HG03159 (cell line): Measurements from ENCODE around the gene PPP2R2D.
A peak's percentile ranks its signal among the peaks of the same experiment; 100 is the strongest.

Experiments used
- ATAC-seq: cut with Tn5 transposase; IDR thresholded peaks from one replicate; pipeline ENCODE4 v1.9.1; 2021; ENCODE audit warnings: mild to moderate bottlenecking, moderate library complexity; ENCODE audit not compliant: unreplicated experiment

The PPP2R2D gene

DNA sequence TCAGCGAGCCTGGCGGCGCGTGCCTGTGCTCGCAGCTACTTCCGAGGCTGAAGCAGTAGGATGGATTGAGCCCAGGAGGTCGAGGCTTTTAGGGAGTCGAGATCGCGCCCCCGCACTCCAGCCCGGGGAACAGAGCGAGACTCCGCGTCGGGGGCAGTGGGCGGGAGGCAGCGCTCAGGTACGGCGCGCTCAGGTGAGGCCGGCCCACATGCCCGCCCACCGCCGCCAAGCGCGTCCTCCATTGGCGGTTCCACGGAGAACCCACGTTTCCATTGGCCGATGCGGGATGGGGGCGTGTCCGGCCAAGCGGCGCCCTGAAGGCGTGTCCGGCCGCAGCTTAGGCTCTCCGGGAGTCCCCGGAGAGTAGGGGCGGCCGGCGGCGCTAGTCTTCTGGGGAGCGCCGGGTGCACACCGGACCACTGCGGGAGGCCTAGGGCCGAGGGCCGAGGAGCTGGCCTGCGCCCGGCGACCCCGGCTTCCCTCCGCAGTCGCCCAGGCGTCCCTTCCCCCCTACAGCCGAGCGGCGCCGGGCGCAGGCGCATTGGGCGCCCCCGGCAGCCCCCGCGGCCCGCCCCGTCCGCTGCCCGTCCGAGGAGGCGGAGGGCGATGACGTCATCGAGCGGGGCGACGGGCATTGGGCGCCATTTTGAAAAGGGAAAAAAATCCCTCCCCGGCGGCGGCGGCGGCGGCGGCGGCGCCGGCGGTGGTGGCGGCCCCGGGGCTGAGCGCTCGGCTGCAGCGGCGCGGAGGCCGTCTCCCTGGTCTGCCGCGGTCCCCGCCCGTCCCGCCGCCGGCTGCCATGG lies at the start of gene PPP2R2D:
Gene PPP2R2D, plus strand, starts transcription at position 659 of the 803 bp plus-strand sequence. Its CDS starts 141 bp downstream, at position 800.
- peak; percentile 87 for ATAC-seq

DNA sequence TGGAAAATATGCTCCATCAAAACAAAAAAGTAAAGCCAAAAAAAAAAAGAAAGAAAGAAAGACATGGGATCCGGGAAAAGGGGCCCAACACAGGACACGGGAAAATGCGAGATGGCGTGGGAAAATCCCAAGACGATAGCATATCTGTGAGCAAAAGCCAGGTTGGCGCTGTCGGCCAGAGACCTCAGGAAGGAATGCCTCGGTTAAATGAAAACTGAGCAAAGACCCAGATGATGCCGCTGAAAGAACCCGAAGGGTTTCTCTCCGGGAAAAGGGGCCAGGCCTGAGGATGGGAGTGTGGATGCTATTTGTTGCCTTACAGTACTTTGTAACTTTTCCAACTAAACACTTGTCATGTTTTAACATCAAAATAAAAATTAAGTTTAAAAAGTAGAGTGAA lies 49.5 kb upstream of the PPP2R2D start:
- no peak for ATAC-seq

DNA sequence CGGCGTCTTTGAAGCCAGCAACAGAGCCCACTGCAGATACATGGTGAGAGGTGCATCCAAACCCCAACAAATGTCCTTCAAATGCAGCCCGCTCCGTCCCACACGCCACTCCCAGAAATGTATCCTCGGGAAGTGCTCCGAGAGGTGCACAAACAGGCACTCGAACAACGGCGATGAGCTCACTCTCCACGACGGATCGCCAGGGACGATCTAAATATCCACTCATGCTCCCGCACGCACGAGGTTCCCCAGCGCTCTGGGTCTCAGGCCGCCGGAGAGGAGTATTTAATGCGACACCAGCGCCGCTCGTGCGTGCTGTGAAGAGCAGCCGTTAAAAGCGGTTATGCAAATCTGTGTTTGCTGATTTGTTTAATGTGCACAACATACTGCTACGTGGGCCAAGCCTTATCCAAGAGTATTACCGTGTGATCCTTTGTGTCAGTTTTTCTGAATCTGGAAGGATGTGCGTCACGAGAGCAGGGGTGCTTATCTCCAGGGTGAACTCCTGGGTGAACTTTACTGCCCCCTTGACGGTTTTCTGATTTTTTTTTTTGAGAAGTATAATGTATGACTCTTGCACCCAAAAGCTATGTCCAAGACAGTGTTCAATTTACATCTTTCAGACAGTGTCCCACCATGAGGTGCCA lies 48.5 kb upstream of the PPP2R2D start:
- ATAC-seq = no peak

DNA sequence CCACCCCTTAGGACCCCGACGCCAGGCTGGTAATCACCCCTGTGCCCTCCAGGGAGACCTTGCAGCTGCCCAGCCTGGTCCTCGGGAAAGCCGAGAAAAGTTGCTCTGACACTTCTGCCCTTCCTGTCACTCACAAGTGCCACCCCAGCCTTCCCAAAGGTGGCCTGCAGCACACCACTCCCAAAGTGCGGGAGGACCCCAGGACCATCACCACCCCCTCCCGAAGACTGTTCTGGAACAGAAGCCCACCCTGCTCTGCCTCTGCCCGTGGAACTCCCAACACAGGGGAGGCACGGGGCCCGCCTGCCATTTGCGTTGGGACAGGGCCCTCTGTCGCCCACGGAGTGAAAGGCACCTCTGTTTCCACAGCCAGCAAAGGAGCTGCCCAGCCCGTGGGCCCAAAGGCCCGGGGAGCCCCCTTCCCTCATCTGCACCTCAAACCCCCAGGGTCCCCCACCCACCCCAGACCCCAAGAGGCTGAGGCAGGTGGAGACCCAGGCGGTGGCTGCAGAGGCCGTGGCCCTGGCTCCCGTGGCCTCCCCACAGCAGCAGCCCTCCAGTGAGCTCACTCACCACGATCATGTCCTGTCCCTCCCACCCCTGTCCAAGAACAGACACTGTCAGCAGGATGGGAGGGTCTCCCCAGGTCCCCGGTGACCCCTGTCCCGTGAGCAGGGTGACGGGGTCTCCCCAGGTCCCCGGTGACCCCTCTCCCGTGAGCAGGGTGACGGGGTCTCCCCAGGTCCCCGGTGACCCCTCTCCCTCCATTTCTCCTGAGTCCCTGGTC lies 47.8 kb upstream of the PPP2R2D start:
- ATAC-seq = no peak

DNA sequence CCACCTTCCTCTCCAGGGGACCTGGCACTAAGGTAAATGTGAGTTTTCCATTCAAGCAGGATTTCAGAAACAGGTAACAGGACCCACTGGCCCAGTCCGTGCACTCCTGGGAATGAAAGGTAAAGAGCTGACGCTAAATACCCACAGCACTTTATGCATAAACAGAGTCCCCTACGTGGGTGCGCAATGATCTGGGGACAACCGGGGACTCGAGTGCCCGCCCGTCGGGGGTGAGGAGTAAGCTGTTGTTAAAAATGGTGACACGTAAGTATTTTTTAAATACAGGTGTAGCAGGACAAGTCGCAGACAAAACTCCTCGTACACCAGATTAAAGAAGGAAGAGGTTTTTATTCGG lies 47.2 kb upstream of the PPP2R2D start:
- no peak for ATAC-seq

DNA sequence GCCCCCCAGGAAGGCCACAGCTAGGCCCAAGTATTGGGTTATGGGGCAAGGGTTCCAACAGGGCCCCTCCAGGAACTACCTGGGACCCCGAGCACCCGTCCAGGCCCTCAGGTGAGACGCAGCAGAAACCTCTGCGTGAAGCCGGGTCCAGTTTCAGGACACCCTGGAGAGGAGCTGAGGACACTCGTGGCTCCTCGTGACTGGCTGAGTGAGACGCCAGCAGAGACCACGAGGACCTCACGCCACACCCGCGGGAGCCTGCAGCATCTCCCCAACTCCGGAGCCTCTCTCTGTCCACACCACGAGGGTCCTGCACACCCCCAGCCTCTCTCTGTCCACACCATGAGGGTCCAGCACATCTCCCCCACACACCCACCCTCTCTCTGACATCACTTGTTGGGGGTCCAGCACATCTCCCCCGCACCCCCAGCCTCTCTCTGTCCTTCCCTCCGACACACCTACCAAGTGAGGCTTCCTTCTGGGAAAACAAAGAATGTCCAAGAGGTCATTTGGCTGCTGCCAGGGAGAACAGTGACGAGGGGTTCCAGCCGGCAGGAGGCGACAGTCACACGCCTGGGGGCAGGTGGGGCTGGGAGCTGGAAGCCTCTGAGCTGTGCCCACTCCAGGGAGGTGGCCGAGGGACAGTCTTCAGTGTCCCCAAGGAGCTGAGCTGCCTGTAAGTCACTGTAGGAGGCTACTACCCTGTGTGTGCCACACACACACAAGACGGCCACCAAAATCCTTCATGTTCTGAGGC lies 46.1 kb upstream of the PPP2R2D start:
- ATAC-seq = no peak

DNA sequence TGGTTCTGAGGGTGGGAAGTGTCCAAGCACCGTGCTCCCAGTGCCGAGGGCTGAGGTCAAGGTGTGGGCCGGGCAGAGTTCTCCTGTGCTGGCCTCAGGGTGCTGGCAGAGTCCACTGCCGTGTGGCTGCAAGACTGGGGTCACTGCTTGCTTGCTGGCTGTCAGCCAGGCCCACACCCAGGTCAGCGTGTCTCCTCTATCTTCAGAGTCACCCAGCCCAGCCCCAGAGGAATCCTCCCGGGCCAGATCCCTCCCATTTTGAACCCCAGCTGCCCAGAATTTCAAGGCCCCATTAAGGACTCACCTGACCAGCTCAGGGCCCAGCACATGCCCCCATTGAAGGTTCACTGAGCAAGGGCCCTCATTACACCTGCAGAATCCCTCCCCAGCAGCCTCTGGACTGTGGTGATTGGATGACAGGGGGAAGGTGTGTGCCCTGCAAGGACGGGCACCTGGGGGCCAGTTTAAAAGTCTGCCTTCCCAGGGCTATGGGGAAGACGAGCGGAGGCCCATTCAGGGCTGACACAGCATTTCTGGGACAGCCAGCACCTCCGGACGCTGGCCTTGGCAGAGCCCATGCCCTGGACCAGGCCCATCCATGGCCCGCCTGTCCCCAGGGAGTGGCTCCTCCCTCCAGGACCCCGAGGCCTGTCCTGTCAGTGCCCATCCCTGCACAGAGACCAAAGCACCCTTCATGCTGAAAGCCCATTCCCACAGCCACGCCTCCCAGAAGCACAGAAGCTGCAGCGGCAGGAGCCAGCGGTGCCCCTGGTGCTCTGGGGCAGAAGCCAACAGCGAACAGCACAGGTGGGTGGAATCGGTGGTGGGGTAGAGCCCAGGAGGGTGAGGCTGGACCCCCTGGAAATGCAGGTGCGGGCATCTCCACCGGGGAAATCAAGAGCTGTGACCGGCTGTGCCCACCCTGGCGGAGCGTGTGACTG lies 45.1 kb upstream of the PPP2R2D start:
- ATAC-seq = no peak

DNA sequence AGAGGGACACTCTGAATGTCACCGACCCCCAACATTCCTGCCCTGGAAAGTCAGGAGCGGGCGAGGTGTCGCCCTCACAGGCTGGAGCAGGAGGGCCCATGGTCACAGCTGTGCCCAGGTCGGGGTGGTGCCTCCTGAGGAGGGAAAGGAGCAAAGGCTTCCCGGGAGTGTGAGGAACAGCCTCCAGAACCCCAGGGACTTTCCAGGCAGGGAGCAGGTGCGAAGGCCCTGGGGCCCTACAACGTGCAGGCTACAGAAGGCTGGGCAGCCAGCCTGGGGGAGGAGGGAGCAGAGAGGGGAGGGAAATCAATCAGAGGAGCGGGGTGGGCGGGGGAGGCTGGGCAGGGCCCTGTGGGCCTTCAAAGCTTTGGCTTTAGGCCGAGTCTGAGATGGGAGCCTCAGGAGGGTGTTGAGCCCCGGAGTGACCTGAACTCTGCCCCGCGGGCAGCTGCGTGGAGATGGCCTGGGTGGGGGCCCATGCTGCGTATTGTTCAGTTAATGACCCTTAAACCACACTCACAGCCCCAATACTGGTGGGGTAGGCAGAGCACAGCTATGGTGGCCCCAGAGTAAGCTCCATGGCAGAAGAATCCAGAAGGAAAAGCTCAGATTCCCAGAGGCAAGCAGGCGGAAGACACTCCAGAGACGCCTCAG lies 44.2 kb upstream of the PPP2R2D start:
- ATAC-seq = no peak

DNA sequence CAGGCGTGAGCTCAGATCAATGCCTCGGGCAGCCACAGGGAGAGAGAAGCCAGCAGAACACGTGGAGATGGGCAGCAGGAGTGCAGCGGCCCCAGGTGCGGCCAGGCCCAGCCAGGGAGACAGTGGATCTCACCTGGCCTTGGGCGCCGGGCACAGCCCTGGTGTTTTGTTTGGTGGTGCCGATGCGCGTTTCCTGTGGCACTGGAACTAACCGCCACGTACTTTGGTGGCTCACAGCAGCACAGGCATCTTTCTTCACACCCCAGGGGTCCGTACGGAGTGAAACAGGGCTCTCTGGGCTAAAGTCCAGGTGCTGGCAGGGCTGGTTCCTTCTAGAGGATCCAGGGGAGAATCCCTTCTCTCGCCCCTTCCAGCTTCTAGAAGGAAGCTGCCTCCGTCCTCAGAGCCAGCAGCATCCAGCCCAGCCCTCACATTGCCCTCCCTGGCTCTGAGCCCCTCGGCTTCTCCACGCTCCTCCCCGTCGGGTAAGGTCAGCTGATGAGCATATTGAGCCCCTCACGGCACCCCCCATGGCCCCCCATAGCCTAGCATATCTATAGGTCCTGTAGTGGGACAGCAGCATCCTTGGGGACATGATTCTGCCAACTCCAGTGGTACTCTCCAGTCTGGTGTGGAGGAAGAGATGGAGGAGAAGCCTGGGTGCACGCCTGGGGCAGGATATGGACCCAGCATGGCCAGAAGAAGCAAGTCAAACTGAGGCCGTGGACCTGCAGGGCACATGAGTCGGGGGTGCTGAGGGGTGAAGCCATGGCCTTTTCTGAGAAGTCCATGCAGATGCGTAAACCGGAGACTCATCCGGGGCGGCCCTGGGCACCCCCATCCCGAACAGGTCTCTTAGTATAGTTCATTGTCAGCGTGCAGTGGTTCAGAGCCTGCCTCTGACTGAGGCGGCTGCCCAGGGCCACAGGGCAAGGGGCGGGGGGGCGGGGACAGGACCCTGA lies 43.4 kb upstream of the PPP2R2D start:
- ATAC-seq = no peak

DNA sequence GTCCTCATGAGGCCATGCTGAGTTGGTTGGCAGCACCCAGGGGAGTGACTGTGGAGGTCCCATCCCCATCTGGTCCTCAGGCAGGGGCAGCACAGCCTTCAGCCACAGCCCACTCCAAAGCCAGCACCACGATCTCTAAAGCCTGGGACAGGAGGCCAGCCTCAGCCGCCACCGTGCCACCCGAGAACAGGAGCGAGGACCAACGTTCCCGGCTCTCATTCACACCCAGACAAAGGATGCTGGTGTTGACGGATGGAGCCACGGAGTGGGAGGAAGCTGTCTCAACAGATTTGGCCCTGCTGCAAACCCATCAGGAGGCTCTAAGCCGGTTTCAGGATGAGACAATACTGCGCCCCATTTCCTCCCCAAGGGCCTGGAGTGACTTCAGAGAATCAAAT lies 42.7 kb upstream of the PPP2R2D start:
- ATAC-seq = no peak

DNA sequence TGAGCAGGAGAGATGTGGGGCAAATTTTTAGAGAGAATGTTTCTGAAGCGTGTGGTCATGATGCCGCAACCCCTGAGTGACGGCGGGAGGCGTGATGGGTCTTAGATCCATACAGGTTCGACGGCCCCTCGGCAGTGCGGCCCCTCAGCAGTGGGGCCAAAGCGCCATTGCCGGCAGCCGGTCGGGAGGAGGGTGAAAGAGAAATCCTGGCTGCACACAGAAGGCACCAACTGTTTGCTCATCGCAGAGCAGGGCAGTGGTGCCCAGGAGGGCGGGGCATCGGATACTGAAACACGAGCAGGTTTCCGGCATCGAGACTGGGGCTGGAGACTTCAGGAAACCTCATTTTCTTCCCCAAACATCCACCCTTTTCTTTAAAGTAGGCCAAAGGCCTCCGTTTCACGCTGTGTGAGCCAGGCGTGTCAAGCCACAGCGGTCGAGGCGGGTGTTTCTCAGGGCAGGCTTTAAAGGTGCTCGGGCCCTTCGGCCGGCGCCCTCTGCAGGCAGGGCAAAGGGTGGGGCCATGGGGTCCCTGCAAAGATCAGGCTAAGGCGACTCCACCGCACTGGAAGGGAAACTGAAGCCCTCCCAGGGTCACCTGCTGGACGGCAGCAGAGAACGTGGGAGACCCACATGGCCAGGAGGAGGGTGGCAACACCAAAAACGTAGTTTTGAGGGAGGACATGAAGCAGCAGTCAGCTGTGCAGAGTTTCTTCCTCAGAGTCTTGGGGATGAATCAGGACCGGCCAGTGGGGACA lies 42.0 kb upstream of the PPP2R2D start:
- ATAC-seq = no peak

DNA sequence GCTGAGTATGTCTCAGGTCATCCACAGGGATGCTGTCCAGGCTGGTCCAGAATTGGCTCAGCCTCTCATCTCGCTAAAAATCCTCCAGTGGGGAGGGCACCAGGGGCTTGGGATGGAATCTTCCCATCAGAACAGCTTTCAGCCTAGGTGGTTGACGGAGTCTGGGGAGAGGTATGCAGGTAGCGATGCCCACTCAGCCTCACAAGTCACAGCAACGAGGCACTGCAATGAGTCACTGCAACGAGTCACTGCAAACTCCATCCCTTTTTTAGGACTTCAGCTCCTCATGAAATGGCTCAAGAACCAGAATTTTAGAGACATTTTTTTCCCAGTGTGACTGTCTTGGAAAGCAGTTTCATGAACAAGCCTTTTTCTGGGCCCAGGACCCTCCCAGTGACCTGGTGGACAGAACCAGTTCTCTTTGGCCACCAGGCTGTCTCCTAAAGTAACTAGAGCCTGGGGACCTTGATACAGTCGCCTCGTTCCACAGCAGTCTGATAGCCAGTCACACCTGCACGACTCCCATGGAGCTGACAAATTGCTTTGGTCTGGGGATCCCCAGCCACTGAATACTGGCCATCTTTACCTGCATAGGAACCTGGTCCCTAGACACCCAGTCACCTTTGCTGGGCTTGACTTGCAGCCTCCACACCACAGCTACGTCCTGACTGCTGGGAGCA lies 41.3 kb upstream of the PPP2R2D start:
- ATAC-seq = no peak

DNA sequence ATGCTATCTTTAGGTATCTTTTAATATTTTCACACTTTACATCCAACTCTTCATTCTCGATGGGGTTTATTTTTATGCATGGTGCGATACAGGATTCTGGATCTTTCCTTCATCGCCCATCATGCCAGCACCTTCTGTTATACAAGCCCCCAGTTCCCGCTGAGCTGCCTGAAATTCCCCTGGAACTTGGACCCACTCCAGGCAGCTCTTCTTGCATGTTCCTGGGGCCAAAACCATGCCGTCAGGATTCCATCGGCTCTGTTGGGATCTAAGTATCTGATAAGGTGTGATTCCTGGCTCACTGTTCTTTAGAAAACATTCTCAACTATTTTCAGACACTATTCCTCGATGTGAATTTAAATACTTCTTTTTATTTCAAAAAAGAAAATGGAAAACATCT lies 40.5 kb upstream of the PPP2R2D start:
- no peak for ATAC-seq

DNA sequence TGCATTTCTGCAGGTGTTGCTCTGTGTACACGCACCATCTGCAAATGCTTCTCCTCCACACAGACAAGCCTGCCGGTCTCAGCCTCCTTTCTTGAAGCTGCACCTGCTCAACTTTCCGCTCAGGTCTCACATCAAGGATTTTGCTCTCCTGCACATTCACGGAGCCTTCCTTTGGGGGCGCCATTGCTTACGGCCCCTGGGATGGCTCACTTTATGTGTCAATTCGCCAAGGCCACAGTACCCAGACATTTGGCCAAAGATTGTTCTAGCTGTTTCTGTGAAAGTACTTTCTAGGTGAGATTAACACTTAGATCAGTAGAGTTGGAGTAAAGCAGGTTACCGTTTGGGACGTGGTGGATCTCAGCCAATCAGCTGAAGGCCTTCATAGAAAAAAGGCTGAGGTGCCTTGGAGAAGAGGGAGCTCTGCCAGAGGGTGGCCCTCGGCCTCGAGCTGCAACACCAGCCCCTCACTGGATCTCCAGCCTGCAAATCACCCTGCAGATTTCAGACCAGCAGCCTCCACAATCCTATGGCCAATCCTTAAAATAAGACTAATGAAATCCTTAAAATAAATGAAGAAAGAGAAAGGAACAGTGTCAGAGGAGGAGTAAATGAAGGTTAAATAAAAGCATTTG lies 39.9 kb upstream of the PPP2R2D start:
- ATAC-seq = no peak

DNA sequence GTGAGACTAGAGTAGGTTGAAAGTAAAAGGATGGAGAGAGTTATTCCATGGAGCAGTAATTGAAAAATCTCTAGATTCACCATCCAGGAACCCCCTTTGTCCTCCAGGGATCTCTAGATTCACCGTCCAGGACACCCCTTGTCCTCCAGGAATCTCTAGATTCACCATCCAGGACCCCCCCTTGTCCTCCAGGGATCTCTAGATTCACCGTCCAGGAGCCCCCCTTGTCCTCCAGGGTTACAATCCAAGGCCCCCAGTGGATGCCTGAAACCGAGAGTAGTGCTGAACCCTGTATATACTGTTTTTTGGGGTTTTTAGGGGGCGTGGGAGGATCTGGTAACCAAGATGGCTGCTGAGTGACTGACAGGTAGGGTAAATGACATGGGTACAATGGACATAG lies 38.3 kb upstream of the PPP2R2D start:
- no peak for ATAC-seq

DNA sequence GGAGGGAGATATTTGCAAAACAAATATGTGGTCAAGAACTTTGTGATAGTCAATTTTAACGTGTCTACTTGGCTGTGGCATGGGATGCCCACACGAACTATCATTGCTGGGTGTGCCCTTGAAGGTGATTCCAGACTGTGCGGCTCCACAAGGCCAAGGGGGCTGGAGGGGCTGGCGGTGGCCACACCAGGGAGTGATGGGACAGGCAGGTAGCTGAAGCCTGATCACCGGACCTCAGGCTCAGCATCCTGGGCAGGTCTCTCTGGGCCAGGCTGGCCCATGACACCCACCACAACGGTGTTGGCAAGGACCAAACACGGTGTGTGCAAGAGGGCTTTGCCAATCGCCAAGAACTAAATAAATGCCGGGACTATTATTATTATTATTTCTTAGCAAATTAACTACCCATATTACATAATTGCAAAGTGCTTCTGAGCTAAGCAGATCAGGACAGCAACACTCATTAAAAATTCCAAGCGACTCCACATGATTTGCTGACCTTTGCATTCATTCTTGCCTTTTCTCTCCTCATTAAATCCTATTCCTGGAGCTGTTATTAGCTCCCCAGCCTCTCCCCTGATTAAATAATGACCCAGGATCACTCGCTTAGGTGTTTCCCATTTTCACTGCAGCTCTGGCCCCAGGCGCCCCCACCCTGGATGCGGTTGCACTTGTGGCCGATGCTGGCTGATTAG lies 35.4 kb upstream of the PPP2R2D start:
- ATAC-seq = no peak
